ENCODE results near the gene PLOD1. TPM values are rescaled to one million over a fixed set of nuclear protein-coding genes. Genes with fewer than 3 reads are reported as not detected.
A peak's percentile ranks its signal among the peaks of the same experiment; 100 is the strongest.

Gene PLOD1
- 85.7 and 104 TPM in 2 replicates for total RNA-seq

- peak; percentile 53 for DNase-seq (ENCODE audit: low read depth)
- H3K27me3 ChIP-seq (ENCODE audit: control insufficient read depth, insufficient read depth, low read length) = no peaks in the 10 kb centered on the region
Observed at GRCh38 chr1:11934302-11935056, at the start of gene PLOD1. PLOD1 (plus strand) TSS chr1:11934717; CDS start chr1:11934780, 63 bp downstream.

GRCh38 chr1:11885916-11886315, 48.6 kb upstream of the PLOD1 start:
- Histone ChIP-seq H3K4me3 (ENCODE audit: low read depth, low read length) (no peak overlapping the region), H3K27me3 (ENCODE audit: control insufficient read depth, insufficient read depth, low read length) (peaks cover 14% of the 10 kb centered on the region), H3K36me3 (ENCODE audit: control insufficient read depth, insufficient read depth, low read length) (no peaks in the 10 kb centered on the region)
- TF ChIP-seq CTCF (IDR thresholded peaks at IDR 0.05; ENCODE audit: insufficient read depth, low read length, poor library complexity, severe bottlenecking) = no peak
- no peak for DNase-seq (ENCODE audit: low read depth)

More at GRCh38 chr1:11934302-11935056, at the start of gene PLOD1:
- H3K4me3 ChIP-seq (ENCODE audit: low read depth, low read length) = peak within 1 kb of the TSS; percentile 65
- peaks cover 1% of the 10 kb centered on the region for H3K36me3 ChIP-seq (ENCODE audit: control insufficient read depth, insufficient read depth, low read length)
- TF ChIP-seq CTCF (IDR thresholded peaks at IDR 0.05; ENCODE audit: insufficient read depth, low read length, poor library complexity, severe bottlenecking) = no peak

GRCh38 chr1:11886986-11887665, 47.4 kb upstream of the PLOD1 start:
- H3K4me3 ChIP-seq (ENCODE audit: low read depth, low read length) = no peak overlapping the region
- no peak for DNase-seq (ENCODE audit: low read depth)
- no peak for TF ChIP-seq CTCF (IDR thresholded peaks at IDR 0.05; ENCODE audit: insufficient read depth, low read length, poor library complexity, severe bottlenecking)
- peaks cover 17% of the 10 kb centered on the region for H3K27me3 ChIP-seq (ENCODE audit: control insufficient read depth, insufficient read depth, low read length)
- H3K36me3 ChIP-seq (ENCODE audit: control insufficient read depth, insufficient read depth, low read length) = no peaks in the 10 kb centered on the region

GRCh38 chr1:11887666-11888007, 46.9 kb upstream of the PLOD1 start:
- DNase-seq (ENCODE audit: low read depth) = no peak
- no peak for TF ChIP-seq CTCF (IDR thresholded peaks at IDR 0.05; ENCODE audit: insufficient read depth, low read length, poor library complexity, severe bottlenecking)
- no peaks in the 10 kb centered on the region for H3K36me3 ChIP-seq (ENCODE audit: control insufficient read depth, insufficient read depth, low read length)
- peaks cover 20% of the 10 kb centered on the region for H3K27me3 ChIP-seq (ENCODE audit: control insufficient read depth, insufficient read depth, low read length)
- no peak overlapping the region for H3K4me3 ChIP-seq (ENCODE audit: low read depth, low read length)

- DNase-seq (ENCODE audit: low read depth) = no peak
- Histone ChIP-seq H3K4me3 (ENCODE audit: low read depth, low read length) (no peak overlapping the region), H3K27me3 (ENCODE audit: control insufficient read depth, insufficient read depth, low read length) (peaks cover 15% of the 10 kb centered on the region), H3K36me3 (ENCODE audit: control insufficient read depth, insufficient read depth, low read length) (no peaks in the 10 kb centered on the region)
- no peak for TF ChIP-seq CTCF (IDR thresholded peaks at IDR 0.05; ENCODE audit: insufficient read depth, low read length, poor library complexity, severe bottlenecking)
Observed at GRCh38 chr1:11888206-11888876, 46.2 kb upstream of the PLOD1 start.
